GM19099 (cell line): ENCODE data around the gene TIMMDC1.

Experiments used
- POLR2A ChIP-seq: IDR thresholded peaks from 3 replicates; pipeline ENCODE4 v1.6.1; 2011; ENCODE audit warnings: low read depth; ENCODE audit not compliant: insufficient read length; ENCODE audit errors: extremely low read depth

The TIMMDC1 gene

GRCh38 chr3:119542168-119542767 is 43.9 kb downstream of the TIMMDC1 start:
- no peak for TF ChIP-seq POLR2A

- TF ChIP-seq POLR2A = no peak
Measured at GRCh38 chr3:119543147-119543546, 44.8 kb downstream of the TIMMDC1 start.

GRCh38 chr3:119547227-119547626 is 48.9 kb downstream of the TIMMDC1 start:
- TF ChIP-seq POLR2A = no peak

GRCh38 chr3:119548341-119548740 is 50.0 kb downstream of the TIMMDC1 start:
- no peak for TF ChIP-seq POLR2A

- peak; percentile 41 for TF ChIP-seq POLR2A
Measured at GRCh38 chr3:119550192-119550910, 52.0 kb downstream of the TIMMDC1 start.

- no peak for TF ChIP-seq POLR2A
Measured at GRCh38 chr3:119551598-119551997, 53.3 kb downstream of the TIMMDC1 start.

GRCh38 chr3:119553823-119554415 is 55.6 kb downstream of the TIMMDC1 start:
- no peak for TF ChIP-seq POLR2A

GRCh38 chr3:119555309-119555735 is 57.0 kb downstream of the TIMMDC1 start:
- TF ChIP-seq POLR2A = peak; percentile 41

GRCh38 chr3:119555929-119556328 is 57.6 kb downstream of the TIMMDC1 start:
- no peak for TF ChIP-seq POLR2A

GRCh38 chr3:119557192-119557876 is 59.0 kb downstream of the TIMMDC1 start:
- peak; percentile 41 for TF ChIP-seq POLR2A

GRCh38 chr3:119557877-119558269 is 59.5 kb downstream of the TIMMDC1 start:
- peak; percentile 1 for TF ChIP-seq POLR2A

- no peak for TF ChIP-seq POLR2A
Measured at GRCh38 chr3:119558626-119559317, 60.4 kb downstream of the TIMMDC1 start.

GRCh38 chr3:119559441-119559963 is 61.2 kb downstream of the TIMMDC1 start, which contains the start of gene CD80:
TSS of gene CD80 (minus strand) at chr3:119559614. CDS start at chr3:119557728, 1,886 bp downstream.
- peak; percentile 56 for TF ChIP-seq POLR2A

GRCh38 chr3:119560160-119560559 is 61.8 kb downstream of the TIMMDC1 start:
- no peak for TF ChIP-seq POLR2A
